Neural cell (in vitro differentiated cells): Measurements from ENCODE around the gene C1orf50. TPM values are rescaled to one million over a fixed set of nuclear protein-coding genes. Genes with fewer than 3 reads are reported as not detected.

Experiments used
- H2AFZ ChIP-seq: fragments of 200-600, 300-800 bp; sonication (generic), shearing (Covaris generic); 2 replicates; pipeline ENCODE4 v1.6.0; 2014; ENCODE audit warnings: low read depth, mild to moderate bottlenecking, antibody characterized with exemption, low read length, moderate library complexity
- H3F3A ChIP-seq: fragments of 200-600 bp; shearing (Covaris generic); 2 replicates; pipeline ENCODE4 v1.6.1; 2016; ENCODE audit warnings: mild to moderate bottlenecking, moderate library complexity, mixed read lengths, antibody characterized with exemption, low read length; ENCODE audit not compliant: insufficient read depth, poor library complexity, severe bottlenecking
- H3K27ac ChIP-seq: fragments of 200-600, 300-800 bp; sonication (generic), shearing (Covaris generic); 2 replicates; pipeline ENCODE4 v1.5.1; 2014; ENCODE audit warnings: mild to moderate bottlenecking, low read length, moderate library complexity
- H3K27me3 ChIP-seq: fragments of 300-800, 200-600 bp; sonication (generic), shearing (Covaris generic); 2 replicates; pipeline ENCODE4 v1.6.0; 2014; ENCODE audit warnings: mild to moderate bottlenecking, low read depth, low read length, moderate library complexity; ENCODE audit not compliant: insufficient read depth
- H3K36me3 ChIP-seq: fragments of 300-800, 200-600 bp; sonication (generic), shearing (Covaris generic); 2 replicates; pipeline ENCODE4 v1.5.1; 2014; ENCODE audit warnings: mild to moderate bottlenecking, antibody characterized with exemption, low read length, moderate library complexity; ENCODE audit not compliant: insufficient read depth
- H3K4me2 ChIP-seq: fragments of 300-800, 200-600 bp; sonication (generic), shearing (Covaris generic); 2 replicates; pipeline ENCODE4 v1.6.0; 2014; ENCODE audit warnings: mild to moderate bottlenecking, low read length
- H3K4me3 ChIP-seq: fragments of 300-800, 200-600 bp; sonication (generic), shearing (Covaris generic); 2 replicates; pipeline ENCODE4 v1.5.1; 2014; ENCODE audit warnings: mild to moderate bottlenecking, low read length, moderate library complexity
- H3K79me2 ChIP-seq: fragments of 200-600 bp; shearing (Covaris generic); replicated peaks from 2 replicates; pipeline ENCODE4 v1.6.0; 2014; ENCODE audit warnings: mild to moderate bottlenecking, low read length, moderate library complexity; ENCODE audit not compliant: insufficient read depth
- H3K9ac ChIP-seq: fragments of 300-800, 200-600 bp; sonication (generic), shearing (Covaris generic); 2 replicates; pipeline ENCODE4 v1.6.1; 2016; ENCODE audit warnings: mild to moderate bottlenecking, low read length, mixed read lengths
- H3K9me2 ChIP-seq: fragments of 200-600 bp; shearing (Covaris generic); 2 replicates; pipeline ENCODE4 v1.6.1; 2016; ENCODE audit warnings: mild to moderate bottlenecking, low read length, mixed read lengths; ENCODE audit not compliant: insufficient read depth
- H3K9me3 ChIP-seq: fragments of 200-600, 300-800 bp; sonication (generic), shearing (Covaris generic); 2 replicates; pipeline ENCODE4 v1.6.1; 2016; ENCODE audit warnings: mild to moderate bottlenecking, mixed run types, low read length, moderate library complexity, mixed read lengths
- H4K20me1 ChIP-seq: fragments of 200-600 bp; shearing (Covaris generic); 2 replicates; pipeline ENCODE4 v1.6.1; 2016; ENCODE audit warnings: mild to moderate bottlenecking, mixed run types; ENCODE audit not compliant: insufficient read depth
- EP300 ChIP-seq: fragments of 450-650 bp; conservative IDR thresholded peaks from 2 replicates; pipeline ENCODE4 v1.6.1; 2014; ENCODE audit warnings: antibody characterized with exemption, mild to moderate bottlenecking, moderate library complexity; ENCODE audit not compliant: poor library complexity, severe bottlenecking
- EZH2 ChIP-seq: fragments of 200-600, 300-800 bp; shearing (Covaris generic), sonication (generic); IDR thresholded peaks from 2 replicates; pipeline ENCODE4 v1.6.1; 2014; ENCODE audit warnings: antibody characterized with exemption, low read length, borderline replicate concordance, mild to moderate bottlenecking; ENCODE audit not compliant: insufficient read depth, poor library complexity, severe bottlenecking
- MXI1 ChIP-seq: fragments of 450-650 bp; conservative IDR thresholded peaks from 2 replicates; pipeline ENCODE4 v1.6.1; 2014; ENCODE audit warnings: antibody characterized with exemption, mild to moderate bottlenecking; ENCODE audit not compliant: poor library complexity, severe bottlenecking
- POLR2AphosphoS5 ChIP-seq: IDR thresholded peaks from 2 replicates; pipeline ENCODE4 v1.6.1; 2012
- RAD21 ChIP-seq: fragments of 450-650 bp; conservative IDR thresholded peaks from 2 replicates; pipeline ENCODE4 v1.6.1; 2014; ENCODE audit warnings: antibody characterized with exemption, mild to moderate bottlenecking, moderate library complexity
- SMC3 ChIP-seq: fragments of 450-650 bp; conservative IDR thresholded peaks from 2 replicates; pipeline ENCODE4 v1.6.1; 2014; ENCODE audit warnings: antibody characterized with exemption, mild to moderate bottlenecking, moderate library complexity; ENCODE audit not compliant: poor library complexity
- TAF1 ChIP-seq: IDR thresholded peaks from 2 replicates; pipeline ENCODE4 v1.6.1; 2012; ENCODE audit warnings: low read depth
- polyA plus RNA-seq: library from polyadenylated mRNA; depleted of rRNA; stranded (reverse); fragments of >200 nt; gene quantifications from 2 replicates; pipeline ENCODE4 v1.2.3, GENCODE V29; 2014
- TF ChIP-seq, protein P1 (sequence below): IDR thresholded peaks from 2 replicates; pipeline ENCODE4 v1.6.1; 2012; ENCODE audit warnings: borderline replicate concordance
- TF ChIP-seq, protein P2 (sequence below): fragments of 450-650 bp; IDR thresholded peaks from 2 replicates; pipeline ENCODE4 v1.5.1; 2014; ENCODE audit warnings: antibody characterized with exemption, mild to moderate bottlenecking, moderate library complexity; ENCODE audit not compliant: poor library complexity, severe bottlenecking

Gene C1orf50
- polyA plus RNA-seq, 1 donor from 2014 or later = 26.7 TPM

DNA sequence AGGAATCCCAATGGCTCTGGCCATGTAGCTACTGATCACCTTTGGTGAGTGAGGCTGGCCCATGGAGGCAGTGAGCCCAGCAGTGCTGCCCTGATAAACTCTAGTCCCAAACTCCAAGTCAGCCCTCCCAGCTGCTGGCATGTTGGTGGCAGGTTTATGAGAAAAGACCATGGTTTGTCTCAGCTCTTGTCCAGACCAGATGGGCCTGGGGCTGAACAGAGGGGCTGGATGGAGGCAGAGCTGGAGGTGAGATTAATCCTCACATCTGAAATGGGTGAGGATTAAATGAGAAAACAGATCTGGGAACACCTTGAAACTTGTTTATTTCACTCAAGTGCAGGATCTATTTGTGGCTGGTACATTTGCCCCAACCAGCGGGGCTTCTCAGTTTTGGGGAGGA, 21.0 kb downstream of the C1orf50 start:
- Histone ChIP-seq H3K4me3 (no peak overlapping the region), H3K79me2 (no peaks in the 10 kb centered on the region), H3K9ac (no peak overlapping the region), H3K27ac (no peak overlapping the region), H3K36me3 (no peaks in the 10 kb centered on the region), H2AFZ (no peak overlapping the region), H3K4me2 (no peak overlapping the region), H3F3A (no peaks in the 10 kb centered on the region), H3K9me3 (no peaks in the 10 kb centered on the region), H3K9me2 (no peaks in the 10 kb centered on the region), H3K27me3 (no peaks in the 10 kb centered on the region), H4K20me1 (no peaks in the 10 kb centered on the region)
- TF ChIP-seq TAF1 (no peak), SMC3 (no peak), RAD21 (no peak), MXI1 (no peak), EZH2 (no peak), EP300 (no peak), POLR2AphosphoS5 (no peak)
- TF ChIP-seq, protein P1, sequence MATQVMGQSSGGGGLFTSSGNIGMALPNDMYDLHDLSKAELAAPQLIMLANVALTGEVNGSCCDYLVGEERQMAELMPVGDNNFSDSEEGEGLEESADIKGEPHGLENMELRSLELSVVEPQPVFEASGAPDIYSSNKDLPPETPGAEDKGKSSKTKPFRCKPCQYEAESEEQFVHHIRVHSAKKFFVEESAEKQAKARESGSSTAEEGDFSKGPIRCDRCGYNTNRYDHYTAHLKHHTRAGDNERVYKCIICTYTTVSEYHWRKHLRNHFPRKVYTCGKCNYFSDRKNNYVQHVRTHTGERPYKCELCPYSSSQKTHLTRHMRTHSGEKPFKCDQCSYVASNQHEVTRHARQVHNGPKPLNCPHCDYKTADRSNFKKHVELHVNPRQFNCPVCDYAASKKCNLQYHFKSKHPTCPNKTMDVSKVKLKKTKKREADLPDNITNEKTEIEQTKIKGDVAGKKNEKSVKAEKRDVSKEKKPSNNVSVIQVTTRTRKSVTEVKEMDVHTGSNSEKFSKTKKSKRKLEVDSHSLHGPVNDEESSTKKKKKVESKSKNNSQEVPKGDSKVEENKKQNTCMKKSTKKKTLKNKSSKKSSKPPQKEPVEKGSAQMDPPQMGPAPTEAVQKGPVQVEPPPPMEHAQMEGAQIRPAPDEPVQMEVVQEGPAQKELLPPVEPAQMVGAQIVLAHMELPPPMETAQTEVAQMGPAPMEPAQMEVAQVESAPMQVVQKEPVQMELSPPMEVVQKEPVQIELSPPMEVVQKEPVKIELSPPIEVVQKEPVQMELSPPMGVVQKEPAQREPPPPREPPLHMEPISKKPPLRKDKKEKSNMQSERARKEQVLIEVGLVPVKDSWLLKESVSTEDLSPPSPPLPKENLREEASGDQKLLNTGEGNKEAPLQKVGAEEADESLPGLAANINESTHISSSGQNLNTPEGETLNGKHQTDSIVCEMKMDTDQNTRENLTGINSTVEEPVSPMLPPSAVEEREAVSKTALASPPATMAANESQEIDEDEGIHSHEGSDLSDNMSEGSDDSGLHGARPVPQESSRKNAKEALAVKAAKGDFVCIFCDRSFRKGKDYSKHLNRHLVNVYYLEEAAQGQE = no peak
- TF ChIP-seq, protein P2, sequence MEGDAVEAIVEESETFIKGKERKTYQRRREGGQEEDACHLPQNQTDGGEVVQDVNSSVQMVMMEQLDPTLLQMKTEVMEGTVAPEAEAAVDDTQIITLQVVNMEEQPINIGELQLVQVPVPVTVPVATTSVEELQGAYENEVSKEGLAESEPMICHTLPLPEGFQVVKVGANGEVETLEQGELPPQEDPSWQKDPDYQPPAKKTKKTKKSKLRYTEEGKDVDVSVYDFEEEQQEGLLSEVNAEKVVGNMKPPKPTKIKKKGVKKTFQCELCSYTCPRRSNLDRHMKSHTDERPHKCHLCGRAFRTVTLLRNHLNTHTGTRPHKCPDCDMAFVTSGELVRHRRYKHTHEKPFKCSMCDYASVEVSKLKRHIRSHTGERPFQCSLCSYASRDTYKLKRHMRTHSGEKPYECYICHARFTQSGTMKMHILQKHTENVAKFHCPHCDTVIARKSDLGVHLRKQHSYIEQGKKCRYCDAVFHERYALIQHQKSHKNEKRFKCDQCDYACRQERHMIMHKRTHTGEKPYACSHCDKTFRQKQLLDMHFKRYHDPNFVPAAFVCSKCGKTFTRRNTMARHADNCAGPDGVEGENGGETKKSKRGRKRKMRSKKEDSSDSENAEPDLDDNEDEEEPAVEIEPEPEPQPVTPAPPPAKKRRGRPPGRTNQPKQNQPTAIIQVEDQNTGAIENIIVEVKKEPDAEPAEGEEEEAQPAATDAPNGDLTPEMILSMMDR = no peak

GRCh38 chr1:42793824-42794223, 26.8 kb downstream of the C1orf50 start:
- TF ChIP-seq, protein P2 = no peak
- TF ChIP-seq TAF1 = no peak
- TF ChIP-seq MXI1 = no peak
- TF ChIP-seq POLR2AphosphoS5 = no peak
- TF ChIP-seq EP300 = no peak
- TF ChIP-seq, protein P1 = no peak
- TF ChIP-seq EZH2 = no peak
- no peak for TF ChIP-seq RAD21
- no peak for TF ChIP-seq SMC3
- H3K4me2 ChIP-seq = no peak overlapping the region
- H4K20me1 ChIP-seq = no peaks in the 10 kb centered on the region

More at GRCh38 chr1:42793824-42794223, 26.8 kb downstream of the C1orf50 start:
- no peaks in the 10 kb centered on the region for H3K36me3 ChIP-seq
- no peak overlapping the region for H3K9ac ChIP-seq
- no peaks in the 10 kb centered on the region for H3K27me3 ChIP-seq
- no peaks in the 10 kb centered on the region for H3K9me3 ChIP-seq
- no peak overlapping the region for H3K4me3 ChIP-seq
- H3K27ac ChIP-seq = no peak overlapping the region
- no peaks in the 10 kb centered on the region for H3K9me2 ChIP-seq
- no peak overlapping the region for H2AFZ ChIP-seq
- no peaks in the 10 kb centered on the region for H3F3A ChIP-seq
- H3K79me2 ChIP-seq = no peaks in the 10 kb centered on the region
